Daoy (cell line): ENCODE measurements around the gene SMC6. TPM values are rescaled to one million over a fixed set of nuclear protein-coding genes. Genes with fewer than 3 reads are reported as not detected.

Experiments
- DNase-seq: peaks from one replicate; pipeline ENCODE4 v3.0.0-alpha.2; 2015; ENCODE audit warnings: low read depth
- total RNA-seq: library from RNA; depleted of rRNA; stranded (reverse); fragments of >200 nt; shearing (Covaris generic); gene quantifications from 2 replicates; pipeline ENCODE4 v1.2.3, GENCODE V29; 2014

The SMC6 gene
- total RNA-seq, 1 experiment from 2014 or later = 36.5 TPM

GRCh38 chr2:17652681-17653394, 100.8 kb downstream of the SMC6 start:
- no peak for DNase-seq

- DNase-seq = no peak
Measured at GRCh38 chr2:17649026-17649425, 104.6 kb downstream of the SMC6 start.

- DNase-seq = no peak
Measured at GRCh38 chr2:17648581-17648980, 105.0 kb downstream of the SMC6 start.

- no peak for DNase-seq
Measured at GRCh38 chr2:17646838-17647701, 106.5 kb downstream of the SMC6 start.

GRCh38 chr2:17646081-17646554, 107.5 kb downstream of the SMC6 start:
- DNase-seq = peak; percentile 68

GRCh38 chr2:17644997-17645720, 108.5 kb downstream of the SMC6 start:
- peak; percentile 66 for DNase-seq

GRCh38 chr2:17643031-17643615, 110.5 kb downstream of the SMC6 start:
- DNase-seq = peak; percentile 90

GRCh38 chr2:17640406-17640805, 113.2 kb downstream of the SMC6 start:
- DNase-seq = no peak

- DNase-seq = no peak
Measured at GRCh38 chr2:17638196-17638743, 115.3 kb downstream of the SMC6 start.

GRCh38 chr2:17637131-17637906, 116.3 kb downstream of the SMC6 start:
- DNase-seq = no peak

- DNase-seq = no peak
Measured at GRCh38 chr2:17636257-17636656, 117.4 kb downstream of the SMC6 start.

GRCh38 chr2:17634997-17635396, 118.6 kb downstream of the SMC6 start:
- DNase-seq = no peak

GRCh38 chr2:17630089-17630488, 123.5 kb downstream of the SMC6 start:
- no peak for DNase-seq

- peak; percentile 18 for DNase-seq
Measured at GRCh38 chr2:17628349-17629261, 125.0 kb downstream of the SMC6 start.

GRCh38 chr2:17627434-17627833, 126.2 kb downstream of the SMC6 start:
- DNase-seq = peak; percentile 35

GRCh38 chr2:17626986-17627385, 126.6 kb downstream of the SMC6 start:
- DNase-seq = peak; percentile 60

- no peak for DNase-seq
Measured at GRCh38 chr2:17625446-17625845, 128.2 kb downstream of the SMC6 start.

- DNase-seq = peak; percentile 68
Measured at GRCh38 chr2:17621781-17622180, 131.8 kb downstream of the SMC6 start.

GRCh38 chr2:17620841-17621240, 132.8 kb downstream of the SMC6 start:
- no peak for DNase-seq

GRCh38 chr2:17620280-17620679, 133.3 kb downstream of the SMC6 start:
- DNase-seq = peak; percentile 80
